Mesenchymal stem cell (in vitro differentiated cells and primary cell): ENCODE data around the gene DDIT4.
A peak's percentile ranks its signal among the peaks of the same experiment; 100 is the strongest.

Experiments
- DNase-seq: peaks from one replicate; pipeline ENCODE4 v3.0.0-alpha.2; 2013
- H2AFZ ChIP-seq: one replicate; pipeline ENCODE4 v1.6.1; 2013; ENCODE audit warnings: low read depth, mild to moderate bottlenecking, control low read depth, inconsistent platforms, low read length, moderate library complexity
- H2AK5ac ChIP-seq: 2 replicates; pipeline ENCODE4 v1.6.1; 2013; ENCODE audit warnings: low read length, moderate library complexity, mild to moderate bottlenecking, inconsistent platforms; ENCODE audit not compliant: severe bottlenecking
- H2BK120ac ChIP-seq: one replicate; pipeline ENCODE4 v1.6.1; 2013; ENCODE audit warnings: low read depth, mild to moderate bottlenecking, inconsistent platforms, low read length, moderate library complexity
- H2BK12ac ChIP-seq, 2 experiments: one replicate each; pipeline ENCODE4 v1.6.1; 2013; ENCODE audit warnings: inconsistent platforms in 2 of 2, low read length in 2 of 2, mild to moderate bottlenecking in 2 of 2, moderate library complexity in 2 of 2, control low read depth in 1 of 2
- H2BK15ac ChIP-seq: one replicate; pipeline ENCODE4 v1.6.1; 2013; ENCODE audit warnings: mild to moderate bottlenecking, low read depth, inconsistent platforms; ENCODE audit not compliant: poor library complexity, severe bottlenecking
- H2BK5ac ChIP-seq: 2 replicates; pipeline ENCODE4 v1.6.1; 2013; ENCODE audit warnings: low read depth, mild to moderate bottlenecking, low read length, control low read depth, inconsistent platforms; ENCODE audit not compliant: poor library complexity, severe bottlenecking
- H3K14ac ChIP-seq, 2 experiments: one replicate each; pipeline ENCODE4 v1.6.1; 2013; ENCODE audit warnings: inconsistent platforms in 2 of 2, low read length in 2 of 2, control low read depth in 1 of 2, mild to moderate bottlenecking in 1 of 2, moderate library complexity in 1 of 2
- H3K18ac ChIP-seq, 2 experiments: one replicate each; pipeline ENCODE4 v1.6.1; 2013; ENCODE audit warnings: inconsistent platforms in 2 of 2, low read length in 2 of 2, control low read depth in 1 of 2, low read depth in 1 of 2, mild to moderate bottlenecking in 1 of 2
- H3K23ac ChIP-seq, 2 experiments: one replicate each; pipeline ENCODE4 v1.6.1; 2013; ENCODE audit warnings: inconsistent platforms in 2 of 2, low read length in 2 of 2, mild to moderate bottlenecking in 2 of 2, moderate library complexity in 2 of 2, control low read depth in 1 of 2
- H3K27ac ChIP-seq: 2 replicates; pipeline ENCODE4 v1.5.1; 2013; ENCODE audit warnings: mild to moderate bottlenecking, moderate library complexity, low read length, control low read depth, inconsistent platforms; ENCODE audit not compliant: poor library complexity, severe bottlenecking
- H3K27me3 ChIP-seq, 2 experiments: 2 replicates each; pipeline versions ENCODE4 v1.6.1 to v1.7.0; 2013; ENCODE audit warnings: low read length in 2 of 2, mild to moderate bottlenecking in 2 of 2, moderate library complexity in 2 of 2, control low read depth in 1 of 2, inconsistent platforms in 1 of 2; ENCODE audit not compliant: control insufficient read depth in 1 of 2, insufficient read depth in 1 of 2
- H3K36me3 ChIP-seq, 2 experiments: 2 replicates each; pipeline versions ENCODE4 v1.6.1 to v1.7.0; 2013; ENCODE audit warnings: low read length in 2 of 2, control low read depth in 1 of 2, inconsistent platforms in 1 of 2, low read depth in 1 of 2, mild to moderate bottlenecking in 1 of 2; ENCODE audit not compliant: insufficient read depth in 2 of 2, control insufficient read depth in 1 of 2
- H3K4ac ChIP-seq, 2 experiments: one replicate each; pipeline ENCODE4 v1.6.1; 2013; ENCODE audit warnings: inconsistent platforms in 2 of 2, low read length in 2 of 2, mild to moderate bottlenecking in 2 of 2, moderate library complexity in 2 of 2, control low read depth in 1 of 2, low read depth in 1 of 2
- H3K4me1 ChIP-seq: 2 replicates; pipeline ENCODE4 v1.6.1; 2013; ENCODE audit warnings: low read depth, low read length, control low read depth; ENCODE audit not compliant: control insufficient read depth, insufficient read depth
- H3K4me2 ChIP-seq: 2 replicates; pipeline ENCODE4 v1.6.1; 2013; ENCODE audit warnings: low read length, mild to moderate bottlenecking, inconsistent platforms; ENCODE audit not compliant: poor library complexity, severe bottlenecking
- H3K4me3 ChIP-seq, 2 experiments: 2 replicates each; pipeline versions ENCODE4 v1.5.1 to v1.7.0; 2013; ENCODE audit warnings: low read length in 2 of 2, mild to moderate bottlenecking in 2 of 2, control low read depth in 1 of 2, low read depth in 1 of 2; ENCODE audit not compliant: insufficient read depth in 1 of 2
- H3K79me1 ChIP-seq: replicated peaks from 2 replicates; pipeline ENCODE4 v1.6.1; 2013; ENCODE audit warnings: mild to moderate bottlenecking, control low read depth, low read length, inconsistent platforms; ENCODE audit not compliant: poor library complexity, severe bottlenecking
- H3K9ac ChIP-seq: 2 replicates; pipeline ENCODE4 v1.7.0; 2013; ENCODE audit warnings: mild to moderate bottlenecking, low read length, moderate library complexity
- H3K9me3 ChIP-seq: 2 replicates; pipeline ENCODE4 v1.7.0; 2013; ENCODE audit warnings: mild to moderate bottlenecking, low read length; ENCODE audit not compliant: control insufficient read depth
- H4K8ac ChIP-seq: one replicate; pipeline ENCODE4 v1.6.1; 2013; ENCODE audit warnings: inconsistent platforms, mild to moderate bottlenecking, low read length, moderate library complexity
- H4K91ac ChIP-seq: one replicate; pipeline ENCODE4 v1.6.1; 2013; ENCODE audit warnings: mild to moderate bottlenecking, low read length, inconsistent platforms
- WGBS: methylation state at CpG from one replicate; pipeline ENCODE4 v1.1.7; 2013; ENCODE audit warnings: mixed read lengths; 5-methylcytosine and 5-hydroxymethylcytosine counted together

Gene DDIT4

DNA sequence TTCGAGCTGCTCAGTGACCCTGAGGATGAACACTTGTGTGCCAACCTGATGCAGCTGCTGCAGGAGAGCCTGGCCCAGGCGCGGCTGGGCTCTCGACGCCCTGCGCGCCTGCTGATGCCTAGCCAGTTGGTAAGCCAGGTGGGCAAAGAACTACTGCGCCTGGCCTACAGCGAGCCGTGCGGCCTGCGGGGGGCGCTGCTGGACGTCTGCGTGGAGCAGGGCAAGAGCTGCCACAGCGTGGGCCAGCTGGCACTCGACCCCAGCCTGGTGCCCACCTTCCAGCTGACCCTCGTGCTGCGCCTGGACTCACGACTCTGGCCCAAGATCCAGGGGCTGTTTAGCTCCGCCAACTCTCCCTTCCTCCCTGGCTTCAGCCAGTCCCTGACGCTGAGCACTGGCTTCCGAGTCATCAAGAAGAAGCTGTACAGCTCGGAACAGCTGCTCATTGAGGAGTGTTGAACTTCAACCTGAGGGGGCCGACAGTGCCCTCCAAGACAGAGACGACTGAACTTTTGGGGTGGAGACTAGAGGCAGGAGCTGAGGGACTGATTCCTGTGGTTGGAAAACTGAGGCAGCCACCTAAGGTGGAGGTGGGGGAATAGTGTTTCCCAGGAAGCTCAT, 1.1 kb downstream of the DDIT4 start:
- H3K23ac ChIP-seq, result peak overlapping the region in 1 of 2 experiments; percentile 89
- H2BK15ac ChIP-seq, result no peak overlapping the region
- H3K14ac ChIP-seq, result peak overlapping the region in 1 of 2 experiments; percentile 95
- no peak overlapping the region for H2AK5ac ChIP-seq
- peak overlapping the region; percentile 83 to 98 for H3K18ac ChIP-seq
- WGBS, result 44% methylated on average over 26 of the region's 26 CpGs
- no peak overlapping the region for H2AFZ ChIP-seq
- peaks cover 15 to 21% of the 10 kb centered on the region in 2 experiments for H3K36me3 ChIP-seq
- no peak overlapping the region for H2BK120ac ChIP-seq
- peaks cover 22% of the 10 kb centered on the region for H3K4me1 ChIP-seq
- peak overlapping the region; percentile 79 for H3K4me2 ChIP-seq
- DNase-seq, result peak; percentile 66
- no peak overlapping the region for H2BK5ac ChIP-seq
- no peak overlapping the region for H4K8ac ChIP-seq
- peak overlapping the region in 1 of 2 experiments; percentile 95 for H3K4ac ChIP-seq
- no peaks in the 10 kb centered on the region for H3K27me3 ChIP-seq
- H3K9me3 ChIP-seq, result no peaks in the 10 kb centered on the region
- H2BK12ac ChIP-seq, result peak overlapping the region in 1 of 2 experiments; percentile 17
- peak overlapping the region; percentile 89 to 96 for H3K4me3 ChIP-seq
- peak overlapping the region; percentile 94 for H3K27ac ChIP-seq
- H4K91ac ChIP-seq, result peak overlapping the region; percentile 54
- peaks cover 2% of the 10 kb centered on the region for H3K79me1 ChIP-seq
- H3K9ac ChIP-seq, result peak overlapping the region; percentile 89

- Histone ChIP-seq H3K23ac (no peak overlapping the region), H3K9me3 (no peaks in the 10 kb centered on the region), H3K9ac (peak overlapping the region; percentile 89), H3K14ac (peak overlapping the region in 1 of 2 experiments; percentile 71), H3K4ac (peak overlapping the region in 1 of 2 experiments; percentile 42), H3K36me3 (peaks cover 15 to 21% of the 10 kb centered on the region in 2 experiments), H2BK5ac (no peak overlapping the region), H3K18ac (peak overlapping the region; percentile 56 to 61), H3K27me3 (no peaks in the 10 kb centered on the region), H2BK12ac (no peak overlapping the region), H2AFZ (no peak overlapping the region), H3K4me3 (peak overlapping the region; percentile 89 to 96), H3K4me2 (peak overlapping the region; percentile 79), H2AK5ac (no peak overlapping the region), H2BK15ac (no peak overlapping the region), H4K91ac (no peak overlapping the region), H3K4me1 (peaks cover 22% of the 10 kb centered on the region), H3K79me1 (peaks cover 2% of the 10 kb centered on the region), H4K8ac (peak overlapping the region; percentile 3), H3K27ac (peak overlapping the region; percentile 18), H2BK120ac (no peak overlapping the region)
- 32% methylated on average over 11 of the region's 12 CpGs for WGBS
- no peak for DNase-seq
Measured at GRCh38 chr10:72275351-72276012, 1.8 kb downstream of the DDIT4 start.

DNA sequence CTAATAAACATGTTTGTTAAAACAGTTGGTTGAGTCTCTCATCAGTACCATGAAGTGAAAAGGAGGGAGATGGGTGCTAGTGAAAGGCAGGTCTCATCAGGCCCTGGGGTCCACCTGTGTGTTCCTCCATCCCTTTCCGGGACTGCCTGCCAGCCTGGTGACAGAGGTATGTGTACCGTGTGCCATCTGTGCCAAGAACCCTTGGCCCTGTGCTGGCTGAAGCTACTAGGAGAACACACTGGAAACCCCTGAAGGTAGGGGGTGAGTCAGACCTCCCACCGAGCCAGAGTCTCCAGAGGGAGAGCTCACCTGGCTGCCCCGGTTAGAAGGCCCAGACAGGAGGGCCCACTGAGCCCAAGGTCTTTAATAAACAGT, 2.3 kb downstream of the DDIT4 start:
- peak overlapping the region in 1 of 2 experiments; percentile 94 for H3K18ac ChIP-seq
- peaks cover 22% of the 10 kb centered on the region for H3K4me1 ChIP-seq
- peak overlapping the region; percentile 12 for H4K8ac ChIP-seq
- no peaks in the 10 kb centered on the region for H3K9me3 ChIP-seq
- H2BK12ac ChIP-seq, result peak overlapping the region in 1 of 2 experiments; percentile 23
- H3K79me1 ChIP-seq, result peaks cover 2% of the 10 kb centered on the region
- H3K27me3 ChIP-seq, result no peaks in the 10 kb centered on the region
- peaks cover 15 to 21% of the 10 kb centered on the region in 2 experiments for H3K36me3 ChIP-seq
- 89% methylated on average over 3 of the region's 4 CpGs for WGBS
- H2AFZ ChIP-seq, result no peak overlapping the region
- H3K4me2 ChIP-seq, result peak overlapping the region; percentile 79
- peak overlapping the region in 1 of 2 experiments; percentile 98 for H3K14ac ChIP-seq
- no peak overlapping the region for H2BK120ac ChIP-seq
- peak overlapping the region; percentile 70 for H4K91ac ChIP-seq
- no peak overlapping the region for H3K23ac ChIP-seq
- peak overlapping the region; percentile 89 for H3K9ac ChIP-seq
- no peak overlapping the region for H2AK5ac ChIP-seq
- DNase-seq, result no peak
- peak overlapping the region; percentile 17 for H3K27ac ChIP-seq
- peak overlapping the region; percentile 35 to 96 for H3K4me3 ChIP-seq
- H2BK5ac ChIP-seq, result no peak overlapping the region
- H3K4ac ChIP-seq, result peak overlapping the region in 1 of 2 experiments; percentile 6
- no peak overlapping the region for H2BK15ac ChIP-seq
